T-helper 1 cell treated with Interleukin-12 subunit alpha and Interleukin-12 subunit beta and Interleukin-4 antibody, amounts not matched to agents 30 ng/mL and 1 ng/mL, for 36 hours (primary cell): ENCODE results near the gene SPTBN1. TPM values are rescaled to one million over a fixed set of nuclear protein-coding genes. Genes with fewer than 3 reads are reported as not detected.

Experiments used
- intact Hi-C: fragments of 100-400 bp; cut with micrococcal nuclease; formaldehyde crosslinking; loops from one replicate; pipeline ENCODE4 v1.15.1; 2024
- total RNA-seq: library from RNA; stranded (reverse); gene quantifications from 2 replicates; pipeline ENCODE4 v1.2.3, GENCODE V29; 2022

Gene SPTBN1
- total RNA-seq, 1 donor from 2014 or later, result 186 TPM

DNA sequence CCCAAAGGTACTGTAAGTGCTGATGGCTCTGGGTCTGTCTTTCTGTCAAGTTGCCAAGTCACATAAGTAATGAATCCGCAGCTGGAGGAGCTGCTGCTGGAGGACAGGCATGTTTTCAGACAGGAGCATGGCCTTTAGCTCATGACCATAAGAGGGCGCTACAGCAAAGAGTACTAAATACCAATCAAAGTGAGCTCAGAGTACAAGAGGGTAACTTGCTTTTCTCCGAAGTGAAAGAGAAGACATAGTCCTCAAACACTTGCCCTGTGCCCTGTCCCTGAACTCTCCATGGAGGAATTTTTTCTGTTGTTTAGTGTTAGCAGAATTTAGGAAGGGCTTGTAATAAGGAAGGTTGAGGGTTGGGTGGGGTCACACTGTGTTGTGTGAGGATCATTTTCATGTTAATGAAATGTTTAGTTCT, 209.3 kb downstream of the SPTBN1 start:
- intact Hi-C loops, result loop anchor here (1.0 kb wide), 4 partner anchors 39 to 510 kb away; no protein-coding TSS in a partner anchor

DNA sequence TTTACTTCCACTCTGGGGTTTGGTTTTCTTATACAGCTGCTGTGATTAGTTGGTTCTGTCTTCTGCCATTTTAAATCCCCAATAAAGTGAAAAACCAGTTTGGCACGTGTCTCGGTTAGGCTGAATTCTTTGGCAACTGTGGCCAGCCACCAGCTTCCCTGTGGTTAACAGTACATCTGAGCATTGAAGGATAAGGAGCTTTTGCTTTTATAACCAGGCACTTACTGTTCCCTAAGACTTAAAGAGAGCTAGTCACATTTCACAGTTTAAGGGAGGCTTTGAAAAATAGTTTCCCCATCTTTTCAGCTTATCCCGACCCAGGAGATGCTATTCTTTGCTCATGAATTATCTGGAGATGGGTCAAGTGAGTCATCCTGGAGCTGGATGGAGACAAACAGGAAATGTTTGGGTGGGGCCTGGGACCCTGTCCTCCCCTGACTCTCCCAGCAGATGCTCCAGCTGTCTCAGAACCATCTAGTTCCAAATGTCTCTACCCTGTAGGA, 210.1 kb downstream of the SPTBN1 start:
- intact Hi-C loops, result no loop called here

DNA sequence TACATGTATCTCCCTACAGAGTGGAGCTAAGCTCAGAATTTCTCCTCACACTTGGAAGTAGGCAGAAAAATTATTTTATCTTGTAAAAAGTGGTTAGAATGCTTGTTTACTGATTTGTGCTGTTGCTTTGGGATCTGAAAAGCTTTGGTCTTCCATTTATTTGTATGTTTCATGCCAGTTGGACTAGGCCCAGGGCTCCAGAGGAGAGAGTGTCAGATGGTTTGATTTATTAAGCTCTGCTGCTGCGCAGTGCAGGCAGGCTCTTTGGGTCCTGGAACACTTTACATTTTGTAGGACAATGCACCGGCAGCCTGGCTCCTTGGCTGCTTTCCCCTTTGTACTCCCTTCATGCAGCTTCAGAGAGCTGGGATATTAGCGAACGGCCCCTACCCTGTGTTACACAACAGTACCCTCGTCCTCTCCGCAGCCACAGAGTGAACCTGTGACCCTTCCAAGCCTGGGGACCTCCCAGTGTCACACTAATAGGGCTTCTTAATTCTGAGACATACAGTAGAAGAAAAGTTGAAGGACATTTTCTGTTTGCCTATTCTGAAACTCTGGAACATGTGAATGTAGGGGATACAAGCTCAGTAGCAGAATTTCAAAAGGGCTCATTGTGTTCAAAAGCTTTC, 210.6 kb downstream of the SPTBN1 start:
- intact Hi-C loops, result no loop called here

DNA sequence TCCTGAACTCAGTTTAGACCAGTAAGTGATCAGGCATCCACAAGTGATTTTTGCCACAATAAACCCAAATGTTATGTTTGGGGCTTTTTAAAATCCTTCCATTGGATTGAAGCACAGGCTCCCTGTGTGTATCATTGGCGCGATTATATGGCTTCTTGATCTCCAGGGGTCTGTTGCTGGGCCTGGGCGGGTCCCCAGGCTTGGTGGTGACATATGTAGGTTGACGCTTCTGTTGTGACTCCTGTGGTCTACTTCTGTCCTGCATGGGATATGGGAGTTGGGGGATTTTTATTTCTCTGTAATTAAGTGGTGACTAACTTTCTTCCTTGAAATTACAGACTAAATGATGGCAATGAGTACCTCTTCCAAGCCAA, 211.1 kb downstream of the SPTBN1 start:
- intact Hi-C loops, result no loop called here

DNA sequence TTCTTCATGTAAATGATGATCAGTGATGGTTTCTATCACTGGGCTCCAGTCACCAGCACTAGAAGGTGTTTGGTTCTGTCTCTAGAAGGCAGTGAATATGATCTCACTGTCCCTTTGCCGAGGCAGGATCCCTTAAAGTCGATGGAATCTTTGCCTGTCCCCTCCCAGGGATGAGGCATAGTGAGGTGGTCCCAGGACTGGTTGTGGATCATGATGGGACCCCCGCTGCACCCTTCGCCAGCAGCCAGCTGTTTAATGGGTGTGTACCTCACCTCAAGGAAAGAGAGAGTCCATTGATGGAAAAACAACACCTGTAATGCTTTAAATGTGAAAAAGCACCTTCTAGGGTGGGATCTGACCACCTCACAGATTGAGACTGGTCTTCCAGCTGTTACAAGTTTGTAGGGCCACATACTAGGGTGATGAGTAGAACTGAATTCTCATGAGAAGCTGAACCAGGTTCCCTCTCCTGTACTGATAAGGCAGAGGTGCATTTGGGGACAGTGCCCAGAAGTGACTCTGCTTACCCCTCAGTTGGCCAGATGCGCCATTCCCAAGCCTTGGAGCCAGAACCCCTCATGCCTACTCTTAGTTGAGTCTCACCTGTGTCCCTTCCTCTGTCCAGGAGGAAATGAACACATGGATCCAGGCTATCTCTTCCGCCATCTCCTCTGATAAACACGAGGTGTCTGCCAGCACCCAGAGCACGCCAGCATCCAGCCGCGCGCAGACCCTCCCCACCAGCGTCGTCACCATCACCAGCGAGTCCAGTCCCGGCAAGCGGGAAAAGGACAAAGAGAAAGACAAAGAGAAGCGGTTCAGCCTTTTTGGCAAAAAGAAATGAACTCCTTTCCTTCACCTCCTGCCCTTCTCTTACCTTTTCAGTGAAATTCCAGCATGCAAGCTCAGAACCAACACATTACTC, 211.9 kb downstream of the SPTBN1 start:
- intact Hi-C loops, result no loop called here

DNA sequence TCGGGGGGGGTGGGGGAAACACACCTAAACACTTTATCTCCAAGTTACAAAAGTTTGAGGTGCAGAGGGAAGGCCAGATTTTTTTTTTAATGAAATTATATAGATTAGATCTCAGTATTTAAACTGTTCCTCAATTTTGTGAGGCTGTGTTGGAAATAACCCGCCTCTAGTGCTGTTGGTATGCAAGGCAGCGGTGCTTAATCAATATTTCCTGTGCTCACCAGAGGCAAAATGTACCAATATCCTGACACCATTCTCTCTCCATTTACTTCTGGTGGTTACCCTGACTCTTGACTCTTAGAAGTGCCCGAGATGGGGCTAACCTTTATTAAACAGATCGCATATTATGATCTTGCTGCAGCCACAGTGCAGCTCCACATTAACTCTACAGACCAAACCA, 212.6 kb downstream of the SPTBN1 start:
- intact Hi-C loops, result no loop called here

DNA sequence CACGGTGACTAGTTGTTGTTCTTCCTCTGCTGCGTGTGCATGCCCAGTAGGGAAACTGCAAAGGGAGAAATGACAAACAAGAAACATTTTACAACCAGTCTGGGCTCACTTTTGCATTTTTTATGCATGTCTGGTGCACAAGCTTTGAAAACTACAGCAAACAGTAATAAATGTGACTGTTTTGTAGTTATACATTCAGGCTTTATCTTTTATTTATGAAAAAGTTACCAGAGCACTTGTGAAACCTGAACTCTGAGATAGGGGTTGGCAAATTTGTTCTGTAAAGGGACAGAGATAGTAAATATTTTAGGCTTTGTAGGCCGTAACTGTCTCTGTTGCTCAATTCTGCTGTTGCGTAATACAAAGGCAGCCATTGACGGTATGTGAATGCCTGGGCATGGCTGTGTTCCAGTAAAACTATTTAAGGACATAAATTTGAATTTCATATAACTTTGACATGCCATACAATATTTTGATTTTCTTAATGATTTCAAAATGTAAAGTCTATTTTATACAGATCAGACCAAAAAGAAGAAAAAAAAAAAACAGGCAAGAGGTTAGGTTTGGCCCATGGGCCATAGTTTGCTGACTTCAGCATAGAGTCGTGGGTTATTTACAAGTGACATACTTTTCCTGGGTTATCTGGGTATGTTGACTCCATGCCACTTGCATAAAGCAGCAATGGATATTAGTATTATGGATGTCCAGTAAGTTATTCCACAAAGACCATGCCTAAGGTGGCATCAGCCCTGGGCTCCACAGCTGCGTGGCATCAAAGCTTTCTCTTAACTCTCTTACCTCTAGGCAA, 213.8 kb downstream of the SPTBN1 start:
- intact Hi-C loops, result no loop called here

DNA sequence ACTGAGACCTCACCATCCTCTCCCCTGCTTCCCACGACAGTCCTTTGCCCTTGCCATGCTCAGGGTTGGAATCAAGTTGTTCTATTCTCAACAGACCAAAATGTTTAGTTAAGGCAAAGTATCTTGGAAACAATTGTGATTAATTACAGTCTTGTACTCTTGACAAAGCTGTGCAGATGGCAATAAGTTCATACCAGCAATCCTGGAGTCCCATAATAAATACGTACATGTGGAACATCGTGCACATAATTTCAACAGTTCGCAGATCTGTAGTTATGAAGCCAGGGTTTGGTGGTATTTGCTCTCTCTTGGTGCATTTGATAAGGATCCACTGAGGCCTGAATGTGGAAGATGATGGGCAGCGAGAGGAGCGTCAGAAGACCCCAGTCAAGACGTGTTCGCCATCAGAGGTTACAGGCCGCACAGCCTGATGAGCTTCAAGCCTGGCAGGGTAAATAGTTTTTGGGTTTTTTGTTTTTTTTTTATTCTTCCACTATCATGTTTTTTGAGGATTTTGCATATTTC, 214.4 kb downstream of the SPTBN1 start:
- intact Hi-C loops, result no loop called here

DNA sequence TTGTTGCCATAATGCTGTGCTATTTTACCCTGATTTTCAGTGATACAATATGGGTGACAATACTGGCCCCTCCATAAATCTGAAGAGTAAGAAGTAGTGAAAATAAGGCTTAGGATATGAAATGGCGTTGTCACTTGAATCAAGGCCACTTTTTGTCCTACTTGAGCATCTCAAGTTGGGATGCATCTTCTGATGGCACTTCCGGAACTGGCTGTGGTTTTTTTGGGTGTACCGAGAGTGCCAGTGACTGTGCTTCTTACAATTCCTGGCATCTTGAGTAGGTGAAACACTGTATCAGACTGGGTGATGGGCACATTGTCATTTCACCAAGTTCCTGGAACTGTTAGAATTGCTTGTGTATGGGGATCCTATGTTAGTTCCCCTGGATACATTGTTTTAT, 214.9 kb downstream of the SPTBN1 start:
- intact Hi-C loops, result no loop called here

DNA sequence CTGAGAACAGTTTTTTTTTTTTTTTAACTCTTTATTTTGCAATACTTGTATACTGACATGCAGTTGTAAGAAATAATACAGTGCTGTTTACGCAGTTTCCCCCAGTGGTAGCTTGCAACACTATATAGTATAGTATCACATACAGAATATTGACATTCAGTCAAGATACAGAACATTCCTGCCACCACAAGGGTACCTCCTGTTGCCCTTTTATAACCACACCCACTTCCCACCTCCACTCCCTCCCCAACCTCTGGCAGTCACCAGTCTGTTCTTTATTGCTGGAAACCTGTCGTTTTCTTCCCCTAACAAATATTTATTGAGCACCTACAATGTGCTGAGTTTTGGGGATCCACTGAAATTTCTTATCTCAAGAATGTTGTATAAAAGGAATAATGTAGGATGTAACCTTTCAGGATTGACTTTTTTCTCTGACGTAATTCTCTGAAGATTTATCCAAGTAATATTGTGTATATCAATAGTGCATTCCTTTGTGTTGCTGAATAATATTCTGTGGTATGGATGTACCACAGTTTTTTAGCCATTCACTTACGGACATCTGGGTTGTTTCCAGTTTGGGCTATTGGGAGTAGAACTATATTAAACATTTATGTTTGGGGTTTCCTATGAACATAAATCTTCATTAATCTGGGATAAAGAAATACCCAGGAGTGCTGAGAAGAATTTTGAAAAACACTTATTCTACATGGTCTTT, 215.9 kb downstream of the SPTBN1 start:
- intact Hi-C loops, result no loop called here

DNA sequence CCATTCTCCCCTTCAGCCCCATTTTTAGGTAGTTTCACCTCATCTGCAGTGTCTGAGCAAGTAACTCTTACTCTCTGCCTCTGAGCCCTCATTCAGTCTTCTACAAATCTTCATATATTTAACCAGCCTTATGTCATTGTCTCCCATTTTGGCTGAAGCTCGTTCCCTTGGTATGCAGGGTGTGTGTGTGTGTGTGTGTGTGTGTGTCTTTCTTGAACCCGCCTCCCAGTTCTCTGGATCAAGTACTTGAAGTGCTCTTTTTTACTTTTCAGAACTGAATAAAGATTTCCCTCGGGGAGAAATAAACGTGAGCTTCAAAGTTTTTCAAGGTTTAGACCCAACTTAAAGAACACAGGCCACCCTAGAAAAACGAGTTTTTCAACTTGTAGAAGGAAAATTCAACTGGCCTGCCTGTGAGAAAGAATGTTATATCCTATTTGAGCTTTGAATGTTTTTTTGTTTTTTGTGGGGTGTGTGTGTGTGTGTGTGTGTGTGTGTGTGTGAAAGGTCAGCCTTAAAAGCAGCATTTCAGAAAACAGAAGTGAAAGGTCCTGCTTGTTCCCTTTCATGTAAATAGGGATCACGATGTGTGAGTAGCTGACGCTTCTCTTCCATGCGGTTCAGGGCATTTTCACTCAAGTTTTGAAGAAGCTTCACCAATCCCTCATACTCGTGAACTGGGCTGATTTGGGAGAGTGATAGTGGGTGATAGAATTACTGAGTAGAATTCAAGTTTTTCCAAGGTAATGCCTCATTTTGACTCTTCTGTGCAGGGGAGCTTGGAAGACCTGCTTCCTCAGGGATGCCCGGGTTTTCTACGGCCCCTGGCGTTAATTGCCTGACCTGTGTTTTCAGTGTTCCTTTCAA, 216.7 kb downstream of the SPTBN1 start:
- intact Hi-C loops, result loop anchor here (1.0 kb wide), 1 partner anchor 10 kb away; no protein-coding TSS in a partner anchor

DNA sequence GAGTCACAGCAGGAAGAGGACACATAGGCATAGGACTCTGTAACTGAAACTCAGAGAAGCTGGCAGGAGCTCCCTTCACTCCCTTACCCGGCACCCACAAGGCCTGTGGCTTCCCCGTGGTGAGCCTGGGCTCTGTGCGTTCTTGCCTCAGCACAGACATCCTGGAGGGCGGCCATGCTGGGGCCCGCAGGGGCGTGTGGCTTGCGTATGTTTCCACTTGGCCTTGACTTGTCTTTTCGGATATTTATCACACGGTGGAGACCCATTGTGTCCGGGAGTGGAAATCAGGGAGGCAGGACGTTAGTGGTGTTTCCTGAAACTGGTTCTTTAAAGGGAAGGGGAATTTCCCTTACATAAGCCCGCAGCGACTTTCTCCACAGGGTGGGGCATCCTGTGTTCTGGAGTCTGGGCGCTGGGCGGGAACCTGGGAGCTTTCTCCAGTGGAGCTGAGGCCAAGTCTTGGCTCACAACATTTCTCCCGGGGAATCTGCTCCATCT, 217.4 kb downstream of the SPTBN1 start:
- intact Hi-C loops, result loop anchor here (1.0 kb wide), 1 partner anchor 10 kb away; no protein-coding TSS in a partner anchor

DNA sequence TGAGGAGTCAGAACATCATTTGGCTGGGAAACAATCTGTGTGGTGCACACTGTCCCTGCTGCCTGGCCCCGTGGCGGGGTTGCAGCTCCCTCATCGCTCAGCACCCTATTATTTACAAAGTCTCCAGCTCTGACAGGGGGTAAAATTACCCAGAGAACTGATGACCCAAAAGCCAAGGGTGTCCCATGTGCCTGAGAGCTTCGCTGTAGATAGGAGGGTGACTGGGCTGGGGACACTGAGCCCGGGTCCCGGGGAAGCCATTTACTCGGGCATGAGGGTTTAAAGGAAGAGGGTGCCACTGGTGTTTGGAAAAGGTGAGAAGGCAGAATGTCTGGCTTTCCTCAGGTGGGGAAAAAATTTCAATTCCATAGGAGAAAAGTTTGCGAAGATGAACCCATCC, 219.2 kb downstream of the SPTBN1 start:
- intact Hi-C loops, result no loop called here

DNA sequence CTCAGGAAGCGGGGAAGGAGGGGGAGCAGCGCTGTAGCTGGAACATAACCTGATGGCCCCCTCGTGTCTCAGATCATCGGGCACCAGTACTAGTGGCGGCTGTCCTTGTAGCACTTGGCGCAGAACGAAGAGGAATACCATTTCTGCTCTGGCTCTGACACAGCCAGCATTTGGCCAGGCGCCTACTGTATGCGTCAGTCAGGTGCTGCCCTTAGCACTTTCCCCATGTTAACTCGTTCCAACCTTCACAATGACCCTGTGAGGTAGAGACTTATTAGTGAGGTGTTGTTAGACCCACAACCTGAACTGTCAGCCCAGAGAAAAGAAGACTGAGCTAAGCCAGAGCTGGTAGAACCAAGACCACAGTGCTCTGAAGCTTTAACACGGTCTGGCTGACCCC, 219.6 kb downstream of the SPTBN1 start:
- intact Hi-C loops, result no loop called here

DNA sequence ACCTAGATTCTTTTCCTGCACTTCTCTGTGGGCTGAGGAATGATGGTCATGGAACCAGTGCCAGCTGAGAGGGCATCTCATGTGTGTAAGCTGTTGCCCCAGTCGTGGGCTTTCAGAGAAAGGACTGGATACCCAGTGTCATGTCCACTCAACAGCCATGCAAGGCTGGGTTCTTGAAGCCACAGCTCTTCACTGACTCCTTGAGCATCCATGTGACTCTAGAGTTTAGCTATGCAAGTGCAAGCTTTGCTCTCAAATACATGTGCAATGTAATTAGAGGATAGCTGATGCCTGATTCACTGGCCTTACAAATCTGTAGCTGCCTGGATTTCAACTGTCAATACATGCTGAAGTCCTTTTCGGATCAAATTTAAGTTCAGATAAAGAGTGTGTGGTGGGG, 220.5 kb downstream of the SPTBN1 start:
- intact Hi-C loops, result no loop called here

DNA sequence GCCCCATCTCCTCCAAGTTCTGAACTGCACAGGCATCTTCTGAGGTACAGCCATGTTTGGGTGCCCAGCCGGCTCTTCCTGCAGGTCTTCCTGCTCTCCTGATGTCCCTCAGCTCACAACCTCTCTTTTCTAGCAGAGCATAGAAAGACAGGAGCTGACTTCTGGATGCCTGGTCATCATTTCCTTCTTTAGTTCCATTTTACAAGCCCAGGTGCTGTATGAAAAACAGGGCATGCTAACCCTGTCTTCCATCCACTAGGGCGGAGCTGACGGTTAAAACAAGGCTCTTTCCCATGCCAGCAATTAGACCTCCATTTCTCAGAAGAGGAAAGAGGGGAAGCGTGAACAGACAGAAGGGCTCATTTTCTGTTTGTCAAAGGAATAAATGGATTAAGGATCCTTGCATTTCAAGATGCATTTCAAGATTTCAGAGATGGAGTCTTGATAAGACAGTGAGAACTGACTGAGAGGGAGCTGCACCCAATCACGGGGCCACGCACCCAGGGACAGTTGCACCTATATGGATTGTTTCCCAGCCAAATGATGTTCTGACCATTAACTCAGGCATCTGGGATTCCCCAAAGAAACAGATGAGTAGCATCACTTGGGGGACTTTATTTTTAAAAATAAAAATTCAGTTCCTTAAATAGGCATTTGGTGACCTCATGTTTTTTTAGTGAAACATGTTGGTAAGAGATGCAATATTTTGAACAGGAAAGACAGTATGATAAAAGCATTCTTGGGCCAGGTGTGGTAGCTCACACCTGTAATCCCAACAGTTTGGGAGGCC, 221.5 kb downstream of the SPTBN1 start:
- intact Hi-C loops, result no loop called here

DNA sequence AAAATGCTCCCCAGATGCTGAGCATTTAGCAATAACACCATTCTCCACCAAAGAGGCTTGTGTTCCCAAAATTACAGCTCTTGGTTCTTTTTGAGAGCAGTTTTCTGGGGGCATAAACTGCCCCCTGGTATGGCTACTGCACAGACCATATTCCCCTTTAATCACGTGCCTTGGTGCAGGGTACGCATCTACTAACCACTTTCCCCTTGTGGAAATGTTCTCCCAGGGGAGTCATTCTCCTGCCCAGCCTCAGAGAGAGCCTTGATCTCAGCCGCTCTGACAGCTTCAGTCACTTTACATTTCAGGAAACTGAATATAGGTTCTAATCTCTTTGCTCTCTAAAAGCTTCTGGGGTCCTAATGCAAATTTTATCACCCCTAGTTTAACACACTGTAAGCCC, 222.6 kb downstream of the SPTBN1 start:
- intact Hi-C loops, result no loop called here

DNA sequence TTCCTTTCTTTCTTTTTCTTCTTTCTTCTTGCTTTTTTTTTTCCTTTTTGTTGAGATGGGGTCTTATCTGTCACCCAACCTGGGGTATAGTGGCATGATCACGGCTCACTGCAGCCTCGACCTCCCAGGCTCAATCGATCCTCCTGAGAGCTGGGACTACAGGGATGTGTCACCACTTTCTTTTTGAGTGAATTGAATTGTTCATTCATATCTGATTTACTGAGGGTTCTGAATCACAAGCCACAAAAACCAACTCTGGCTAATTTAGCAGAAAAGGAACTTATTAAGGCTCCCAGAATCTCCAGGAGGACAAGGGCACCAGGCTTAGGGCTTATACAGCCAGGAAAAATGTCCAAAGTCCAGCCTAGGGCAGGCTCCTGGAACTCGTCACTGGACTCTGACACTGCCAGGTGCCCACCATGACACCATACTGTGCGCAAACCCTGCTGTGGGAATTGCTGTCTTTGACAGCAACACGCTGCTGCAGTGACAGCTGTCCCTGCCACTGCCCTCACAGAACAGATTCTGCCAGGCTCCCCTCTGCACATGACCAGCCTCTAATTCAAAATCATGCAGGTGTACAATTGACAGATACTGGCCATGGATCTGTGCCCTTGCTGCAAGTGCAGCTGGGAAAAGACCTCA, 224.4 kb downstream of the SPTBN1 start:
- intact Hi-C loops, result loop anchor here (1.0 to 5.0 kb wide), 7 partner anchors 8 to 372 kb away; partner anchors contain the start of genes EML6 and RTN4
